Neural cell (in vitro differentiated cells): ENCODE results near the gene RAB11FIP4.

ENCODE experiments used
- CTCF ChIP-seq: fragments of 450-650 bp; IDR thresholded peaks from 2 replicates; pipeline ENCODE4 v1.5.1; 2014; ENCODE audit warnings: antibody characterized with exemption, mild to moderate bottlenecking, moderate library complexity; ENCODE audit not compliant: poor library complexity, severe bottlenecking
- EZH2 ChIP-seq: fragments of 200-600, 300-800 bp; shearing (Covaris generic), sonication (generic); IDR thresholded peaks from 2 replicates; pipeline ENCODE4 v1.6.1; 2014; ENCODE audit warnings: antibody characterized with exemption, low read length, borderline replicate concordance, mild to moderate bottlenecking; ENCODE audit not compliant: insufficient read depth, poor library complexity, severe bottlenecking
- RAD21 ChIP-seq: fragments of 450-650 bp; conservative IDR thresholded peaks from 2 replicates; pipeline ENCODE4 v1.6.1; 2014; ENCODE audit warnings: antibody characterized with exemption, mild to moderate bottlenecking, moderate library complexity
- TAF1 ChIP-seq: IDR thresholded peaks from 2 replicates; pipeline ENCODE4 v1.6.1; 2012; ENCODE audit warnings: low read depth

- TF ChIP-seq CTCF, result no peak
- no peak for TF ChIP-seq TAF1
- no peak for TF ChIP-seq EZH2
- TF ChIP-seq RAD21, result no peak
These were observed 43.2 kb downstream of the RAB11FIP4 start for GRCh38 chr17:31434727-31435050.
